IMR-90 (cell line): ENCODE data around the gene KIF13A. TPM values are rescaled to one million over a fixed set of nuclear protein-coding genes. Genes with fewer than 3 reads are reported as not detected.
A peak's percentile ranks its signal among the peaks of the same experiment; 100 is the strongest.

Experiments used
- ATAC-seq: fragments of 200-7000 bp; cut with Tn5 transposase; 2 replicates; pipeline ENCODE4 v1.9.1; 2020; ENCODE audit warnings: low read depth, mild to moderate bottlenecking, moderate library complexity
- BruUV-seq: library from RNA; stranded (reverse); fragments of 400-500 nt; replicated peaks from 2 replicates; lab custom pipeline; 2021; lab: Mats Ljungman, UMichigan
- CTCF ChIA-PET: fragments of 300-600 bp; formaldehyde crosslinking; extraction: SDS; loops from one replicate; lab custom pipeline; 2021; ENCODE audit warnings: antibody characterized with exemption; lab: Yijun Ruan, JAX
- POLR2A ChIA-PET: fragments of 300-600 bp; sonication (Branson Sonifier 250); formaldehyde crosslinking; loops from one replicate; lab custom pipeline; 2022; ENCODE audit warnings: antibody characterized with exemption; ENCODE audit not compliant: unreplicated experiment; lab: Charles Lee
- DNase-seq: peaks from one replicate; pipeline ENCODE4 v3.0.0; 2013
- H2AFZ ChIP-seq: replicated peaks from 2 replicates; pipeline ENCODE3; 2013; ENCODE audit warnings: low read length, mild to moderate bottlenecking; ENCODE audit not compliant: poor library complexity
- H2AK5ac ChIP-seq: 2 replicates; pipeline ENCODE4 v1.6.1; 2013; ENCODE audit warnings: low read depth, low read length, inconsistent platforms
- H2AK9ac ChIP-seq: replicated peaks from 2 replicates; pipeline ENCODE3; 2013; ENCODE audit warnings: mild to moderate bottlenecking, low read depth, low read length, moderate library complexity; ENCODE audit not compliant: poor library complexity
- H2BK120ac ChIP-seq: 2 replicates; pipeline ENCODE4 v1.6.1; 2013; ENCODE audit warnings: low read depth, low read length, inconsistent platforms
- H2BK15ac ChIP-seq: 3 replicates; pipeline ENCODE4 v1.6.1; 2013; ENCODE audit warnings: low read depth, low read length, inconsistent platforms
- H2BK20ac ChIP-seq: 2 replicates; pipeline ENCODE4 v1.6.1; 2013; ENCODE audit warnings: low read depth, mild to moderate bottlenecking, inconsistent platforms, low read length, moderate library complexity
- H2BK5ac ChIP-seq: 2 replicates; pipeline ENCODE4 v1.6.1; 2013; ENCODE audit warnings: mild to moderate bottlenecking, low read depth, low read length, inconsistent platforms; ENCODE audit not compliant: poor library complexity, severe bottlenecking
- H3K14ac ChIP-seq: replicated peaks from 2 replicates; pipeline ENCODE4 v1.6.1; 2013; ENCODE audit warnings: low read depth, low read length, inconsistent platforms
- H3K18ac ChIP-seq: 2 replicates; pipeline ENCODE4 v1.6.1; 2013; ENCODE audit warnings: low read depth, low read length, control low read depth
- H3K23ac ChIP-seq: 2 replicates; pipeline ENCODE4 v1.6.1; 2013; ENCODE audit warnings: low read depth, low read length, inconsistent platforms
- H3K27ac ChIP-seq: 2 replicates; pipeline ENCODE4 v1.5.1; 2013; ENCODE audit warnings: mild to moderate bottlenecking, control low read depth, low read length; ENCODE audit not compliant: insufficient read depth
- H3K27me3 ChIP-seq: 2 replicates; pipeline ENCODE4 v1.6.1; 2013; ENCODE audit warnings: low read length; ENCODE audit not compliant: control insufficient read depth, insufficient read depth
- H3K36me3 ChIP-seq: 2 replicates; pipeline ENCODE4 v1.6.1; 2013; ENCODE audit warnings: low read length, mixed read lengths; ENCODE audit not compliant: control insufficient read depth, insufficient read depth
- H3K4ac ChIP-seq: 2 replicates; pipeline ENCODE4 v1.6.1; 2013; ENCODE audit warnings: low read depth, low read length, inconsistent platforms
- H3K4me1 ChIP-seq: 2 replicates; pipeline ENCODE4 v1.6.1; 2013; ENCODE audit warnings: low read length, mixed read lengths; ENCODE audit not compliant: control insufficient read depth, insufficient read depth
- H3K4me2 ChIP-seq: 2 replicates; pipeline ENCODE4 v1.6.1; 2013; ENCODE audit warnings: low read depth, mild to moderate bottlenecking, control low read depth, low read length, moderate library complexity
- H3K4me3 ChIP-seq: 2 replicates; pipeline ENCODE4 v1.5.1; 2013; ENCODE audit warnings: low read depth, mild to moderate bottlenecking, control low read depth, low read length, moderate library complexity; ENCODE audit not compliant: insufficient read depth
- H3K56ac ChIP-seq: 2 replicates; pipeline ENCODE4 v1.6.1; 2013; ENCODE audit warnings: low read length, inconsistent platforms; ENCODE audit not compliant: insufficient read depth; ENCODE audit errors: extremely low read depth
- H3K79me1 ChIP-seq, 2 experiments: 2 replicates each; pipeline ENCODE4 v1.6.1; 2013; ENCODE audit warnings: low read length in 2 of 2, inconsistent platforms in 1 of 2, low read depth in 1 of 2
- H3K9ac ChIP-seq: 2 replicates; pipeline ENCODE4 v1.6.1; 2013; ENCODE audit warnings: low read depth, low read length, control low read depth
- H3K9me1 ChIP-seq: 2 replicates; pipeline ENCODE4 v1.6.1; 2013; ENCODE audit warnings: low read length, inconsistent platforms; ENCODE audit not compliant: insufficient read depth
- H3K9me3 ChIP-seq: 2 replicates; pipeline ENCODE4 v1.6.1; 2013; ENCODE audit warnings: low read length; ENCODE audit not compliant: control insufficient read depth, insufficient read depth
- H4K20me1 ChIP-seq: 2 replicates; pipeline ENCODE4 v1.6.1; 2013; ENCODE audit warnings: low read length, inconsistent platforms; ENCODE audit not compliant: insufficient read depth
- H4K5ac ChIP-seq: 2 replicates; pipeline ENCODE4 v1.6.1; 2013; ENCODE audit warnings: mild to moderate bottlenecking, low read depth, low read length, control low read depth
- H4K8ac ChIP-seq, 2 experiments: 2 replicates each; pipeline ENCODE4 v1.6.1; 2013; ENCODE audit warnings: low read depth in 2 of 2, low read length in 2 of 2, control low read depth in 1 of 2, inconsistent platforms in 1 of 2
- H4K91ac ChIP-seq: 2 replicates; pipeline ENCODE4 v1.6.1; 2013; ENCODE audit warnings: low read depth, low read length, inconsistent platforms; ENCODE audit not compliant: insufficient read depth
- CEBPB ChIP-seq: IDR thresholded peaks from 2 replicates; pipeline ENCODE4 v1.6.1; 2012; ENCODE audit warnings: low read depth, low read length, improper control_type of control experiment
- CHD1 ChIP-seq: IDR thresholded peaks from 2 replicates; pipeline ENCODE4 v1.6.1; 2012; ENCODE audit warnings: low read depth, low read length, improper control_type of control experiment
- FOS ChIP-seq: fragments of 150-350 bp; IDR thresholded peaks from 2 replicates; pipeline ENCODE4 v1.6.1; 2016; ENCODE audit warnings: low read depth, low read length
- WGBS, 2 experiments: methylation state at CpG; one replicate each; pipeline versions ENCODE4 v1.1.5 to v1.1.7; 2013; ENCODE audit warnings: missing lambda C conversion rate in 2 of 2; ENCODE audit not compliant: insufficient read length in 1 of 2; ENCODE audit errors: extremely low coverage in 2 of 2; 5-methylcytosine and 5-hydroxymethylcytosine counted together
- dilution Hi-C: fragments of 300-500 bp; cut with HindIII; formaldehyde crosslinking; loops from one replicate; pipeline ENCODE4 v1.14.3; 2018; ENCODE audit warnings: low sequenced_read_pairs; ENCODE audit not compliant: unreplicated experiment
- in situ Hi-C: fragments of 300-500 bp; cut with MboI; formaldehyde crosslinking; loops from 3 replicates; pipeline ENCODE4 v1.14.3; 2019; ENCODE audit warnings: low sequenced_read_pairs, inconsistent platforms, mixed read lengths
- intact Hi-C: fragments of 100-400 bp; cut with micrococcal nuclease; formaldehyde crosslinking; loops from 2 replicates; pipeline ENCODE4 v1.10.0; 2022
- polyA plus RNA-seq, 3 experiments: library from polyadenylated mRNA; depleted of rRNA; stranded (reverse); fragments of >200 nt; gene quantifications; 2 replicates each; pipeline ENCODE4 v1.2.3, GENCODE V29; 2012; ENCODE audit warnings: low replicate concordance in 1 of 3
- total RNA-seq: library from RNA; depleted of rRNA; stranded (reverse); fragments of >200 nt; gene quantifications from 2 replicates; pipeline ENCODE4 v1.2.3, GENCODE V29; 2012

The KIF13A gene
- total and polyA plus RNA-seq, 2 of the 4 experiments (the other 2 are of a cell fraction): 23.3 to 51.8 TPM

- H3K27me3 ChIP-seq: no peaks in the 10 kb centered on the region
- no peak overlapping the region for H2BK120ac ChIP-seq
- H2BK5ac ChIP-seq: no peak overlapping the region
- H3K56ac ChIP-seq: no peak overlapping the region
- H3K79me1 ChIP-seq: no peaks in the 10 kb centered on the region
- H3K4me1 ChIP-seq: peaks cover 5% of the 10 kb centered on the region
- dilution Hi-C loops (no loop called here), in situ Hi-C loops (no loop called here), intact Hi-C loops (no loop called here)
- no peak overlapping the region for H2BK15ac ChIP-seq
- H4K91ac ChIP-seq: no peak overlapping the region
- H2AK5ac ChIP-seq: no peak overlapping the region
- no peak overlapping the region for H4K5ac ChIP-seq
- no peak overlapping the region; the same call in 1 of the 2 replicates for H3K23ac ChIP-seq
- H3K4ac ChIP-seq: no peak overlapping the region
- no peak overlapping the region for H4K8ac ChIP-seq
- no CpG with 5 or more reads among the region's 1 CpG for WGBS, 2 experiments
- no peak overlapping the region for H2AK9ac ChIP-seq
- H2BK20ac ChIP-seq: no peak overlapping the region
- H3K4me3 ChIP-seq: no peak overlapping the region
- ChIA-PET CTCF (interaction anchor here (0.6 kb wide), 1 partner anchor 533 kb away, joined by 3 read pairs; no protein-coding TSS in a partner anchor), POLR2A (no interaction called here)
- H3K36me3 ChIP-seq: no peaks in the 10 kb centered on the region
- no TSS peak for BruUV-seq
- DNase-seq: peak; percentile 46
- H3K9me1 ChIP-seq: 0 out of 2 replicates have a peak, but pooled peaks cover 3% of the 10 kb centered on the region
- no peak overlapping the region for H3K27ac ChIP-seq
- ATAC-seq: no peak
- TF ChIP-seq CEBPB: peak; percentile 44; the same call in 1 of the 2 replicates
- 0 out of 2 replicates have a peak, but pooled peaks have one; percentile 25 for TF ChIP-seq FOS
- TF ChIP-seq CHD1: no peak
- H3K14ac ChIP-seq: no peak overlapping the region; the same call in 1 of the 2 replicates
- no peak overlapping the region for H3K4me2 ChIP-seq
- no peaks in the 10 kb centered on the region for H4K20me1 ChIP-seq
- no peak overlapping the region for H2AFZ ChIP-seq
- H3K9ac ChIP-seq: no peak overlapping the region
- H3K18ac ChIP-seq: no peak overlapping the region
- no peaks in the 10 kb centered on the region for H3K9me3 ChIP-seq
Observed at GRCh38 chr6:17998442-17998841, 11.0 kb upstream of the KIF13A start.
